ENCODE data around the gene SLC5A6.

DNA sequence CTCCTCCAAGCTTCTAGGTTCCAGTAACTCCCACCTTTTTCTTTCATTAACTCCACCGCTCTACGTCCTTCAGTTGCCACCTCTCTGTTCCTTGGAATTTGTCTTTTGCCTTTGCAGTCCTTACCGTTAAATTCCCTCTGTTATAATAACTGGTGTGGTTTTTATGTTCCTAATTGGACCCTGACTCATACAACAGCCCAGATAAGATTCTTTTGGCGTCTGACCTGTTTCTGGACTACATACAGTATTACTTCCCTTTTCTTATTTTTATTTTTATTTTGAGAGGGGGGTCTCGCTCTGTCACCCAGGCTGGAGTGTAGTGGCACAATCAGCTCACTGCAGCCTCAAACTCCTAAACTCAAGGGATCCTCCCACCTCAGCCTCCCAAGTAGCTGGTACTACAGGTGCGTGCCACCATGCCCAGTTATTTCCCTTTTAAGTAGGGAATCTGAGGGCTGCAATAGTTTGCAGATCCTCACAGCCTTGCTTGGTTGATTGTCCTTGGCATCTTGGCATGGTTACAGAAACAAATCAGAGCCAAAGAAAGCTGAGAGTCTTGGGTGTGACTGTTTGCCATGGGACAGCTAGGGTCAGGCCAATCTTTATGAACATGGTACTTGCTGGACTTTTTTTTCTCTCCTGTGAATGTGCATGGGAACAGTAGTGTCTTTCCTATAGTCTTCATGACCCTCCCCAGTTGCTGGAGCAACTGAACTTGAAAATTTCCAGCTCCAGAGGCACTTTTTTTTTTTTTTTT is 41.3 kb downstream of the SLC5A6 start:
- TF ChIP-seq YY1 (IDR thresholded peaks at IDR 0.05; ENCODE audit: insufficient read depth, insufficient read length): no peak
- TF ChIP-seq ZNF274 (IDR thresholded peaks at IDR 0.05; ENCODE audit: low read depth, low read length): no peak
- TF ChIP-seq SUZ12 (IDR thresholded peaks at IDR 0.05; ENCODE audit: extremely low read depth, insufficient read depth, insufficient read length): no peak

Measured in NT2/D1 (cell line).